Measurements from ENCODE around the gene CUEDC1. TPM values are rescaled to one million over a fixed set of nuclear protein-coding genes. Genes with fewer than 3 reads are reported as not detected.

The CUEDC1 gene
- total and polyA plus RNA-seq, 4 donors, result 25.4 to 43.6 (median 34.8) TPM

- DNase-seq (peak in 1 of 2 donors; percentile 55), ATAC-seq (ENCODE audit: low FRiP score) (no peak)
- Histone ChIP-seq H3K4me3 (ENCODE audit: low read length in 2 of 2) (no peak overlapping the region), H3K36me3 (ENCODE audit: control insufficient read depth in 1 of 2, insufficient read depth in 2 of 2, low read length in 1 of 2) (no peaks in the 10 kb centered on the region), H3K27me3 (ENCODE audit: control insufficient read depth in 1 of 2, insufficient read depth in 2 of 2, low read length in 1 of 2) (no peaks in the 10 kb centered on the region), H3K4me1 (ENCODE audit: control insufficient read depth in 1 of 2, insufficient read depth in 2 of 2, low read length in 2 of 2) (no peaks in the 10 kb centered on the region), H3K9me3 (ENCODE audit: control insufficient read depth, low read length) (no peaks in the 10 kb centered on the region), H3K27ac (ENCODE audit: low read depth in 1 of 2, low read length in 2 of 2) (no peak overlapping the region)
- 72 to 79% methylated on average over 5 of the region's 5 CpGs for WGBS, 2 donors
- intact Hi-C loops (cut with DNase I), result loop anchor here (1.0 to 10.0 kb wide), 4 partner anchors 136 to 253 kb away; no protein-coding TSS in a partner anchor
These were observed 96.4 kb downstream of the CUEDC1 start for GRCh38 chr17:57858838-57859237.

DNA sequence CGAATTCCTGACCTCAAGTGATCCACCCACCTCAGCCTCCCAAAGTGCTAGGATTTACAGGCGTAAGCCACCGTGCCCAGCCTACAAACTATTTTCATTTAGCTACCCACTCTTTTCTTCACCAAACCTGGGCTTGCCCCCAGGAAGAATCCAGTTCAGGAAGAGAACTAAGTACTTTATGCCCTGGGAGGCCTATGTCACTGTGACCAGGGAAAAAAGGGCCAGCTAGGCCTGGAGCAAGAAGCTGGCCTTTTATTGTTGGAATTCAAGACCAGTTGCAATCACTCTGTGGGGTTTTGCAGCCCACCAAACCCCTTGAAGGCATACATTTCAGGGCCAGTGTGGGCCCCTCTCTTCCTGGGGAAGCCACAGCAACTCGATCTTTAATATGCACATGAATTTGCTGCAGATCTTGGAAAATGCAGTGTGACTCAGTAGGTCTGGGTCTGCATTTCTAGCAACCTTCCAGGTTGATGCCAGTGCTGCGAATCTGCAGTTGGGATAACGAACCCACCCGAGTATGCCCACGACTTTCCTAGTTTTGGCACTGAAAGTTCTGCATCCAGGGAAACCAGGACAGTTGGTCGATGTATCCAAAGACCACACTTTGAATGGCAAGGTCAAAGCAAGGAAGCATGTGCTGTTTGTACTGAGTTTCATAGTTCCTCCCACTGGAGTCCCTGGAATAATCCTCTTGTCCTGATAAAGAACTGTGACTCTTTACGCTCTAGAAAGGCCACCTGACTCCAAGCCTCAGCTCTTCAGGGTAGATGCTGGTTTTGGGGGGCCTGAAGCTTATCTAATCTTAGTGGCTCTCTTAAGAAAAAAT is 98.2 kb downstream of the CUEDC1 start:
- intact Hi-C loops (cut with DNase I), result loop anchor here in 1 of 2 donors (5.0 to 10.0 kb wide), 2 partner anchors 238 to 255 kb away; no protein-coding TSS in a partner anchor
- no peak overlapping the region for H3K4me3 ChIP-seq (ENCODE audit: low read length in 2 of 2)
- whole genome bisulfite sequencing, 2 donors, result 76% methylated on average over 10 of the region's 10 CpGs
- H3K27ac ChIP-seq (ENCODE audit: low read depth in 1 of 2, low read length in 2 of 2), result no peak overlapping the region
- peaks cover 0 to 7% of the 10 kb centered on the region in 2 donors for H3K4me1 ChIP-seq (ENCODE audit: control insufficient read depth in 1 of 2, insufficient read depth in 2 of 2, low read length in 2 of 2)
- no peaks in the 10 kb centered on the region for H3K36me3 ChIP-seq (ENCODE audit: control insufficient read depth in 1 of 2, insufficient read depth in 2 of 2, low read length in 1 of 2)
- no peaks in the 10 kb centered on the region for H3K27me3 ChIP-seq (ENCODE audit: control insufficient read depth in 1 of 2, insufficient read depth in 2 of 2, low read length in 1 of 2)
- no peaks in the 10 kb centered on the region for H3K9me3 ChIP-seq (ENCODE audit: control insufficient read depth, low read length)
- peak in 1 of 2 donors; percentile 30 for DNase-seq
- no peak for ATAC-seq (ENCODE audit: low FRiP score)

GRCh38 chr17:57855391-57856035 is 99.7 kb downstream of the CUEDC1 start:
- Histone ChIP-seq H3K4me1 (ENCODE audit: control insufficient read depth in 1 of 2, insufficient read depth in 2 of 2, low read length in 2 of 2) (peaks cover 2 to 9% of the 10 kb centered on the region in 2 donors), H3K9me3 (ENCODE audit: control insufficient read depth, low read length) (no peaks in the 10 kb centered on the region), H3K27ac (ENCODE audit: low read depth in 1 of 2, low read length in 2 of 2) (no peak overlapping the region), H3K36me3 (ENCODE audit: control insufficient read depth in 1 of 2, insufficient read depth in 2 of 2, low read length in 1 of 2) (no peaks in the 10 kb centered on the region), H3K4me3 (ENCODE audit: low read length in 2 of 2) (no peak overlapping the region), H3K27me3 (ENCODE audit: control insufficient read depth in 1 of 2, insufficient read depth in 2 of 2, low read length in 1 of 2) (no peaks in the 10 kb centered on the region)
- ATAC-seq (ENCODE audit: low FRiP score) (no peak), DNase-seq (peak in 1 of 2 donors; percentile 35)
- WGBS, 2 donors, result 39 to 56% methylated on average over 6 of the region's 6 CpGs
- intact Hi-C loops (cut with DNase I), result loop anchor here in 1 of 2 donors (5.0 to 10.0 kb wide), 2 partner anchors 239 to 257 kb away; no protein-coding TSS in a partner anchor

- intact Hi-C loops (cut with DNase I), result loop anchor here (5.0 to 10.0 kb wide), 2 partner anchors 241 to 259 kb away; no protein-coding TSS in a partner anchor
- peak overlapping the region in 1 of 2 donors; percentile 81 for H3K27ac ChIP-seq (ENCODE audit: low read depth in 1 of 2, low read length in 2 of 2)
- no peaks in the 10 kb centered on the region for H3K27me3 ChIP-seq (ENCODE audit: control insufficient read depth in 1 of 2, insufficient read depth in 2 of 2, low read length in 1 of 2)
- peak in 1 of 2 donors; percentile 85 for DNase-seq
- no peak for ATAC-seq (ENCODE audit: low FRiP score)
- WGBS, 2 donors, result 11 to 15% methylated on average over 8 of the region's 8 CpGs
- H3K4me3 ChIP-seq (ENCODE audit: low read length in 2 of 2), result no peak overlapping the region
- peaks cover 2 to 9% of the 10 kb centered on the region in 2 donors for H3K4me1 ChIP-seq (ENCODE audit: control insufficient read depth in 1 of 2, insufficient read depth in 2 of 2, low read length in 2 of 2)
- H3K36me3 ChIP-seq (ENCODE audit: control insufficient read depth in 1 of 2, insufficient read depth in 2 of 2, low read length in 1 of 2), result no peaks in the 10 kb centered on the region
- no peaks in the 10 kb centered on the region for H3K9me3 ChIP-seq (ENCODE audit: control insufficient read depth, low read length)
These were observed 101.5 kb downstream of the CUEDC1 start for GRCh38 chr17:57853695-57854094.

GRCh38 chr17:57852955-57853328 is 102.3 kb downstream of the CUEDC1 start:
- ATAC-seq (ENCODE audit: low FRiP score) (no peak), DNase-seq (no peak)
- Histone ChIP-seq H3K4me3 (ENCODE audit: low read length in 2 of 2) (no peak overlapping the region), H3K9me3 (ENCODE audit: control insufficient read depth, low read length) (no peaks in the 10 kb centered on the region), H3K4me1 (ENCODE audit: control insufficient read depth in 1 of 2, insufficient read depth in 2 of 2, low read length in 2 of 2) (peaks cover 2 to 9% of the 10 kb centered on the region in 2 donors), H3K27ac (ENCODE audit: low read depth in 1 of 2, low read length in 2 of 2) (peak overlapping the region in 1 of 2 donors; percentile 61), H3K36me3 (ENCODE audit: control insufficient read depth in 1 of 2, insufficient read depth in 2 of 2, low read length in 1 of 2) (no peaks in the 10 kb centered on the region), H3K27me3 (ENCODE audit: control insufficient read depth in 1 of 2, insufficient read depth in 2 of 2, low read length in 1 of 2) (no peaks in the 10 kb centered on the region)
- 67 to 72% methylated on average over 6 of the region's 6 CpGs for WGBS, 2 donors
- intact Hi-C loops (cut with DNase I), result loop anchor here (5.0 to 10.0 kb wide), 2 partner anchors 242 to 259 kb away; no protein-coding TSS in a partner anchor

DNA sequence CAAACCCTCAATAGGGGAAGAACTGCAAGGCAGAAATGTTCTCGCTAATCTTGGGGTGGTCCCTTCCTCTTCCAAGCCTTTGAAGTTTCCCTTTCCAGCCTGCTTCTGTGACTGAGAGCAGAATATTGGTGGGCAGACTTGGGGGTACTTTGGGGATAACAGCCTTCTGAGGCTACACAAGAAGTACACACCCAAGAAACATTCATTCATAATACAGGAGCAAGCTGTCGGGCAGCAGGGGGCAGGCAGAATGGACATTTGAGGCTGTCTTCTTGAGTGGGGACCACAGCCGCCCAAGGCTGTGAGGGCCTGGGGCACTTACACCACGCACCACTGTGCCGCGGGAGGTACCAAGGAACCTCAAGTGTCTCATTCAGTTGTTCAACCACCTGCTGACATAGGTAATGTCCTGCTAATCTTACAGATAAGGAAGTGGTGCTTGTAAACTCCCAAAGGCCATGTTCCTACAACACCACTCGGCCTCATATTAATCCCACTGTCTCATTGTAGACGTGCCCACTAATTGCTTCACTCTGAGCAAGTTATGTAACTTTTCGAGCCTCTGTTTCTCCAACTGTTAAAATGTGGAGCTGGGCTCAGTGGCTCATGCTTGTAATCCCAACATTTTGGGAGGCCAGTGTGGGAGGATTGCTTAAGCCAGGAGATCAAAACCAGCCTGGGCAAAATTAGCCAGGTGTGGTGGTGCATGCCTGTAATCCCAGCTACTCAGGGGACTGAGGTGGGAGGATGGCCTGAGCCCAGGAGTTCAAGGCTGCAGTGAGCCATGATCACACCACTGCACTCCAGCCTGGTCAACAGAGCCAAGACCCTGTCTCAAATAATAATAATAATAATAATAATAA is 102.9 kb downstream of the CUEDC1 start:
- Histone ChIP-seq H3K4me3 (ENCODE audit: low read length in 2 of 2) (no peak overlapping the region), H3K9me3 (ENCODE audit: control insufficient read depth, low read length) (no peaks in the 10 kb centered on the region), H3K27me3 (ENCODE audit: control insufficient read depth in 1 of 2, insufficient read depth in 2 of 2, low read length in 1 of 2) (no peaks in the 10 kb centered on the region), H3K36me3 (ENCODE audit: control insufficient read depth in 1 of 2, insufficient read depth in 2 of 2, low read length in 1 of 2) (no peaks in the 10 kb centered on the region), H3K4me1 (ENCODE audit: control insufficient read depth in 1 of 2, insufficient read depth in 2 of 2, low read length in 2 of 2) (peaks cover 2 to 9% of the 10 kb centered on the region in 2 donors), H3K27ac (ENCODE audit: low read depth in 1 of 2, low read length in 2 of 2) (peak overlapping the region; percentile 74 to 78)
- WGBS, 2 donors, result 74% methylated on average over 9 of the region's 9 CpGs
- no peak for ATAC-seq (ENCODE audit: low FRiP score)
- intact Hi-C loops (cut with DNase I), result loop anchor here (5.0 to 10.0 kb wide), 2 partner anchors 242 to 260 kb away; no protein-coding TSS in a partner anchor
- DNase-seq, result peak in 1 of 2 donors; percentile 22

DNA sequence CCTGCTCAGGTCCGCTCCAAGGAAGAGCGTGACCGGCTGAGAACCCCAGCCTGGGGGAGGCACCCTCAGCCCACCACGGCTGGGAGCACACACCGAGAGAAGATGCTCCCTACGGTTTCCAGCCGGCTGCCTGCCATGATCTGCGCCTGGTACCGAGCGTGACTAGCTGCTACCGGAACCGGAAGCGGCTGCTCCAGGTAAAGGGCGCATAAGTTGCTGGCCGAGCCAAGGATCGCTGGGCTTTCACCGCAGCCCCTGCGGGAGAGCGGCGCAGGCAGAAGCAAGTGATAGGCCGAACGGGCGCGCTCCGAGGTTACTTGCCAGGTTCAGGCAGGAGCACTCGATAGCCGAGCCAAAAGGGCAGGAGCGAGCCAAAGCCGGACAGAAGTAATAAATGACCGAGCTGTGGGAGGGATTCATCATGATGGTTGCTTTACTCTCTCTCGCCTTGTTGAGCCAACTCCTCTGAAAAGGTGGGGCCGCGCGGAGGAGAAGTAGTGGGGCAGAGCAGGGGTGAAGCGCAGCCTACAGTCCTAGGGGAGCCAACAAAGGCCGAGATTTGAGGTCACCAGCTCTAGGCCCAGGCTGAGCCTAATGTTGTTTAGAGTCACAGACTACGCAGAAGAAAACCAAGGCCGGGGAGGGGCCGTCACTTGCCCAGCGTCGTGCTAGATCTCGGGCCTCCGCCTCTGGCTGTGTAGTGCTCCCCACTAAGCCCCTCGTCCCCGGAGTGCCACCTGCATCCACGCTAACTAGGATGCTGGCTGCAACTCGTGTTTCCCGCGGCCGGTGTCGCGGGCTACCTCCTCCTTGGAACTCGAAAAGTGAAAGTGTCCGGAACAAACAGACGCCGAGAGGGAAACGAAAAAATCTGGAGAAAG is 105.1 kb downstream of the CUEDC1 start, which contains the start of gene MRPS23:
TSS of gene MRPS23 (minus strand) at position 171 of the 881 bp plus-strand sequence. CDS start at position 137, 34 bp downstream.
- WGBS, 2 donors, result 0 to 1% methylated on average over 56 to 57 of the region's 57 CpGs
- peaks cover 2 to 9% of the 10 kb centered on the region in 2 donors for H3K4me1 ChIP-seq (ENCODE audit: control insufficient read depth in 1 of 2, insufficient read depth in 2 of 2, low read length in 2 of 2)
- peak; percentile 98 for ATAC-seq (ENCODE audit: low FRiP score)

More for the DNA sequence above, 105.1 kb downstream of the CUEDC1 start, which contains the start of gene MRPS23:
- Histone ChIP-seq H3K27me3 (ENCODE audit: control insufficient read depth in 1 of 2, insufficient read depth in 2 of 2, low read length in 1 of 2) (no peaks in the 10 kb centered on the region), H3K36me3 (ENCODE audit: control insufficient read depth in 1 of 2, insufficient read depth in 2 of 2, low read length in 1 of 2) (no peaks in the 10 kb centered on the region), H3K9me3 (ENCODE audit: control insufficient read depth, low read length) (no peaks in the 10 kb centered on the region), H3K4me3 (ENCODE audit: low read length in 2 of 2) (peak within 1 kb of the TSS; percentile 73 to 79), H3K27ac (ENCODE audit: low read depth in 1 of 2, low read length in 2 of 2) (peak within 1 kb of the TSS; percentile 76 to 90)
- DNase-seq, result peak; percentile 99
- intact Hi-C loops (cut with DNase I), result loop anchor here (2.0 to 10.0 kb wide), 3 partner anchors 233 to 262 kb away; partner anchors contain the start of gene DYNLL2 (in 1 of the 2)
